Measurements from ENCODE around the gene GALNT6. TPM values are rescaled to one million over a fixed set of nuclear protein-coding genes. Genes with fewer than 3 reads are reported as not detected.
A peak's percentile ranks its signal among the peaks of the same experiment; 100 is the strongest.

Gene GALNT6
- total RNA-seq, 1 donor from 2014 or later: 67.2 TPM

DNA sequence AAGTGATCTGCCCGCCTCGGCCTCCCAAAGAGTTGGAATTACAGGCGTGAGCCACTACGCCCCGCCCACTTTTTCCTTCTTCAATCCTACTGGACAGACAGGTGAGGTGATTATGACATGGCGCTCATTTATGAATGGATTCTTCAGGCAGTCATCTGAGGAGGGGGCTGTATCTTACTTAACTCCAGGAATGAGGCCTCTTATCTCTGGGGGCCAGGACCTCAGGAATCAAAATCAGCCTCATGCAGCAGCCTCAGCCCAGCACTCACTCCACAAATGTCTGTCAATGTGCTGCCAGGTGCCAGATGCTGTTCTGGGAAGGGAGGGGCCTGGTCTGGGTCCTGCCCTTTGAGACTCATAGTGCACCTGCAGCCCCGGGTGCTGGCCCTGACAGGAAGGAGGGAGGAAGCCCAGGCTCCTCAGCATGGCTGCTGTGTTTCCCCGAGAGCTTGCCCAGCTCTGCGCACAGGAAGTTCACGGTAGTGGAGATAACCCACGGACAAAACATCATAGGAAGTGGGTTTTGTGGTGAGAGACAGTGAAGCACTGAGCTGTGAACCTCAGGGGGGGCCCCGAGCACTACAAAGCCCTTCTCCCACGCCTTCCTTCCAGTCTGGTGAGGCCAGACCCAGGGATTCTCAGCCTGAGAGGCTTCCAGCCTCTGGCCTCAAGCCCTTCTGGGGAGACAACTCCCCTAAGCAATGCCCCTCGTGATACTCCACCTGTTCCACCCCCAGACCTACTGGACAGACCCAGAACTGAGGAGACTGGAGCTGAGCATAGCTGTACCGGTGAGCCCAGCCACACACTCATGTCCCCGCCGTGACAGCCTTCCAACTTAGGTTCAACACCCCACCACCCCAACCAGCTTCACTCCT, 22.3 kb downstream of the GALNT6 start:
- H3K27ac ChIP-seq: no peak overlapping the region
- no peaks in the 10 kb centered on the region for H3K9me3 ChIP-seq
- no peaks in the 10 kb centered on the region for H3K36me3 ChIP-seq
- TF ChIP-seq CTCF (IDR thresholded peaks at IDR 0.05): no peak
- H3K4me1 ChIP-seq: peaks cover 0 to 5% of the 10 kb centered on the region in 2 donors
- peak; percentile 36 to 77 for DNase-seq (ENCODE audit: low spot score in 2 of 2)
- no peaks in the 10 kb centered on the region for H3K27me3 ChIP-seq
- no peak overlapping the region for H3K4me3 ChIP-seq
- intact Hi-C loops (cut with DNase I): no loop called here

- no peaks in the 10 kb centered on the region for H3K27me3 ChIP-seq
- H3K4me3 ChIP-seq: no peak overlapping the region
- H3K4me1 ChIP-seq: no peaks in the 10 kb centered on the region
- no peak for DNase-seq (ENCODE audit: low spot score in 2 of 2)
- H3K9me3 ChIP-seq: no peaks in the 10 kb centered on the region
- no peaks in the 10 kb centered on the region for H3K36me3 ChIP-seq
- intact Hi-C loops (cut with DNase I): no loop called here
- H3K27ac ChIP-seq: no peak overlapping the region
- TF ChIP-seq CTCF (IDR thresholded peaks at IDR 0.05): no peak
Observed at GRCh38 chr12:51365276-51365675, 25.9 kb downstream of the GALNT6 start.

DNA sequence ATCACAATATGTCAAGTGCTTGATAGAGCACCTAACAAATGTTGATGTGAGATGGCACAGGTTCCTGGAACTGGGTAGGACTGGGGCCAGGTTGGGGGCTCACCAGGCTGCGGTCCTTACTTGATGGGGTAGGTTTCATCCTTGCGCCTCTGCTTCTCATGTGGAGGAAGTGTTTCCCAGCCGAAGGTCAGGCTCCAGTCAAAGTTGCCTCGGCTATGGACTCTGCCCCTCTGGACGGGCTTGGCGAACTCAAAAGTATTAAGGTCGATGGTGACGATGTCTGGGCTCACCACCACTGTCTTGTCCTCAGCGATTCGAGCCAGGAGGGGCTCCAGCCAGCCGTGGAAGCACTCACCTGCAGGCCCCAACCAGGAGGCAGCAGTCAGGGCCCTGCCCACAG, 27.2 kb downstream of the GALNT6 start:
- H3K9me3 ChIP-seq: no peaks in the 10 kb centered on the region
- DNase-seq (ENCODE audit: low spot score in 2 of 2): no peak
- no peak for TF ChIP-seq CTCF (IDR thresholded peaks at IDR 0.05)
- no peak overlapping the region for H3K4me3 ChIP-seq
- no peaks in the 10 kb centered on the region for H3K4me1 ChIP-seq
- H3K27ac ChIP-seq: no peak overlapping the region
- intact Hi-C loops (cut with DNase I): no loop called here
- no peaks in the 10 kb centered on the region for H3K36me3 ChIP-seq
- H3K27me3 ChIP-seq: no peaks in the 10 kb centered on the region

DNA sequence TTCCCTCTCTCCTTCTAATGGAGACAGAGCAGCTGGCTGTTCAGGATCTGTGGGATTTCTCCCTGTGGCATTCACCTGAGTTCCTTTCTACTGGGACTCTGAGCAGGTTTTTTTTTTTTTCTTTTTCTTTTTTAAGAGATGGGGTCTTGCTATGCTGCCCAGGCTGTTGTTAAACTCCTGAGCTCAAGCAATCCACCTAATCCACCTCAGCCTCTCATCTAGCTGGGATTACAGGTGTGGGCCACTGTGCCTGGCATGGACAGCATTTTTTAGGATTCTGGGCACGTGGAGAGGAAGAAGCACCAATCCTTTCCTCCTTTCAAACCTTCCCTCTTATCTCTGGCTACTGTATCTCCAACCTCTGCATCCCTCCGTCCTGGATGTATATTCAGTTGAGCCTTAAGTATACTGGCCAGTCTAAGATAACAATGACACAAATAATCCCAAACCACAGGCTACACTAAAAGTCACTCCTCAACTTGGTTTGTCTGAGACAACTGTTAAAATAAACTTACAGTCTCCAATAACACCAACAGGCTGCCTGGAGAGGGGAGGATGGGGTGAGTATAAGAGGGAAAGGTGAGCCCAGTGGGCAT, 28.4 kb downstream of the GALNT6 start:
- Histone ChIP-seq H3K4me3 (no peak overlapping the region), H3K27me3 (no peaks in the 10 kb centered on the region), H3K36me3 (no peaks in the 10 kb centered on the region), H3K4me1 (no peaks in the 10 kb centered on the region), H3K9me3 (no peaks in the 10 kb centered on the region), H3K27ac (no peak overlapping the region)
- no peak for TF ChIP-seq CTCF (IDR thresholded peaks at IDR 0.05)
- DNase-seq (ENCODE audit: low spot score in 2 of 2): no peak
- intact Hi-C loops (cut with DNase I): no loop called here

DNA sequence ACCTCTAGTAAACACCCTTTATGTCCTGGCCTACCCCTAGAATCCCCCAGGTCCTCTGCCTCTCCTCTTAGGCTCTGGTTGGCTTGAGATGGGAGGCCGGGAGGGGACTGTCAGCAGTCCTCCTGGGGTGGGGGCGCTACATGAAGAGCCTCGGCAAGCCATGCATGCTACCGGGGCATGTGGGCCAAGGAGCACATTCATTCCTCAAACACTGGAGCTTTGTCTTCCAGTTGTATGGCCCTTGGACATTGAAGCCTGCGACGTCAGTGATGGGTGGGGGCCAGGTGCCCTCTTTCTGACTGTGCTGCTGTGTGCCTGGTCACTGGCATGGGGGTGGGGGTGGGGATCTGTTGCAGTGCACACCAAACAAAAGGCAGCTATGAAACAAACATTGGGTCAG, 28.9 kb downstream of the GALNT6 start:
- Histone ChIP-seq H3K4me3 (no peak overlapping the region), H3K27ac (no peak overlapping the region), H3K27me3 (no peaks in the 10 kb centered on the region), H3K4me1 (no peaks in the 10 kb centered on the region), H3K9me3 (no peaks in the 10 kb centered on the region), H3K36me3 (no peaks in the 10 kb centered on the region)
- no peak for TF ChIP-seq CTCF (IDR thresholded peaks at IDR 0.05)
- intact Hi-C loops (cut with DNase I): no loop called here
- no peak for DNase-seq (ENCODE audit: low spot score in 2 of 2)

Measured in ascending aorta (tissue), 2 donors.